K562 (cell line): ENCODE results near the gene MYBPHL. TPM values are rescaled to one million over a fixed set of nuclear protein-coding genes. Genes with fewer than 3 reads are reported as not detected.
A peak's percentile ranks its signal among the peaks of the same experiment; 100 is the strongest.

Experiments
- C11orf30 ChIP-seq: fragments of 450-650 bp; IDR thresholded peaks from 2 replicates; pipeline ENCODE4 v1.6.1; 2016; ENCODE audit warnings: low read depth, mild to moderate bottlenecking
- FOXO4 ChIP-seq: fragments of 450-650 bp; formaldehyde crosslinking; IDR thresholded peaks from 2 replicates; pipeline ENCODE4 v1.4.0; 2020; ENCODE audit warnings: mild to moderate bottlenecking, moderate library complexity
- FOXP1 ChIP-seq: sonication (generic); formaldehyde crosslinking; IDR thresholded peaks from 2 replicates; pipeline ENCODE4 v1.8.0; 2022; ENCODE audit warnings: mild to moderate bottlenecking, missing genetic modification reagents
- HDAC8 ChIP-seq: fragments of 450-650 bp; IDR thresholded peaks from 2 replicates; pipeline ENCODE4 v1.6.1; 2016; ENCODE audit warnings: mild to moderate bottlenecking, missing genetic modification characterization, moderate library complexity, missing compliant biosample characterization
- HNRNPL ChIP-seq: fragments of 200-400 bp; formaldehyde crosslinking; IDR thresholded peaks from 2 replicates; pipeline ENCODE4 v1.6.1; 2017; ENCODE audit warnings: low read depth, mild to moderate bottlenecking, low read length
- JUN ChIP-seq, 2 experiments: sonication (generic) in 1 of 2; formaldehyde crosslinking in 1 of 2; IDR thresholded peaks; 2 replicates each; pipeline versions ENCODE4 v1.6.1 to v1.8.0; 2012 to 2022; ENCODE audit warnings: borderline replicate concordance in 2 of 2, mild to moderate bottlenecking in 2 of 2, improper control_type of control experiment in 1 of 2, low read depth in 1 of 2, low read length in 1 of 2, missing genetic modification reagents in 1 of 2
- JUNB ChIP-seq: fragments of 450-650 bp; formaldehyde crosslinking; conservative IDR thresholded peaks from 2 replicates; pipeline ENCODE4 v1.4.0; 2020; ENCODE audit warnings: mild to moderate bottlenecking
- KLF16 ChIP-seq: IDR thresholded peaks from 2 replicates; pipeline ENCODE4 v1.6.1; 2016; ENCODE audit warnings: antibody characterized with exemption
- L3MBTL2 ChIP-seq: fragments of 450-650 bp; IDR thresholded peaks from 2 replicates; pipeline ENCODE4 v1.6.1; 2016; ENCODE audit warnings: mild to moderate bottlenecking, moderate library complexity
- MAX ChIP-seq: sonication (generic); formaldehyde crosslinking; IDR thresholded peaks from 2 replicates; pipeline ENCODE4 v1.9.0; 2022; ENCODE audit warnings: mild to moderate bottlenecking, missing genetic modification reagents
- NR3C1 ChIP-seq: sonication (generic); formaldehyde crosslinking; IDR thresholded peaks from 2 replicates; pipeline ENCODE4 v1.8.1; 2022; ENCODE audit warnings: missing genetic modification reagents
- RBBP5 ChIP-seq: fragments of 200-600 bp; sonication (generic); IDR thresholded peaks from 2 replicates; pipeline ENCODE4 v1.6.1; 2012; ENCODE audit warnings: borderline replicate concordance, mild to moderate bottlenecking, low read length, control low read depth, inconsistent platforms; ENCODE audit not compliant: insufficient read depth, poor library complexity, severe bottlenecking
- TEAD4 ChIP-seq, 2 experiments: sonication (generic) in 1 of 2; formaldehyde crosslinking in 1 of 2; IDR thresholded peaks; 2 replicates each; pipeline versions ENCODE4 v1.6.1 to v1.8.0; 2012 to 2022; ENCODE audit warnings: borderline replicate concordance in 1 of 2, inconsistent platforms in 1 of 2, low read length in 1 of 2, mild to moderate bottlenecking in 1 of 2, missing genetic modification reagents in 1 of 2
- TFAM ChIP-seq: fragments of 250-450 bp; sonication (Bioruptor Pico); conservative IDR thresholded peaks from 2 replicates; pipeline ENCODE4 v1.5.0; 2021; ENCODE audit warnings: mild to moderate bottlenecking, moderate library complexity
- THAP12 ChIP-seq: fragments of 250-450 bp; sonication (Bioruptor Pico); IDR thresholded peaks from 2 replicates; pipeline ENCODE4 v1.9.0; 2021; ENCODE audit warnings: mild to moderate bottlenecking, inconsistent platforms
- ZBTB1 ChIP-seq: sonication (generic); formaldehyde crosslinking; IDR thresholded peaks from 2 replicates; pipeline ENCODE4 v1.8.1; 2023; ENCODE audit warnings: missing genetic modification reagents, low read depth, mild to moderate bottlenecking, borderline replicate concordance
- ZBTB7A ChIP-seq: IDR thresholded peaks from 2 replicates; pipeline ENCODE4 v1.6.1; 2011; ENCODE audit warnings: low read depth, mild to moderate bottlenecking, low read length, moderate library complexity, borderline replicate concordance; ENCODE audit not compliant: control insufficient read depth
- ZHX1 ChIP-seq: fragments of 150-350 bp; conservative IDR thresholded peaks from 2 replicates; pipeline ENCODE4 v1.6.1; 2014; ENCODE audit warnings: low read length
- ZKSCAN3 ChIP-seq: fragments of 250-450 bp; sonication (Bioruptor Pico); IDR thresholded peaks from 2 replicates; pipeline ENCODE4 v1.4.0; 2020
- ZNF586 ChIP-seq: fragments of 450-650 bp; formaldehyde crosslinking; conservative IDR thresholded peaks from 2 replicates; pipeline ENCODE4 v1.4.0; 2020; ENCODE audit warnings: mild to moderate bottlenecking, moderate library complexity
- polyA plus RNA-seq, 8 experiments: library from polyadenylated mRNA; depleted of rRNA in 4 of 8; stranded (reverse) in 5 of 8; unstranded in 3 of 8; fragments of >200 nt; fragmentation: Nextera tagmentation in 2 of 8; fragmentation: Illumina TruSeq in 1 of 8; extraction: Ambion mirVana in 2 of 8; extraction: Trizol in 1 of 8; gene quantifications; 2 replicates each; pipeline versions ENCODE4 v1.2.1 to v1.2.3, GENCODE V29; 2011 to 2014; ENCODE audit warnings: inconsistent platforms in 1 of 8, missing spikeins in 1 of 8
- total RNA-seq, 7 experiments: library from RNA; depleted of rRNA in 6 of 7; stranded (reverse); fragments of >200 nt in 6 of 7; fragmentation: Illumina TruSeq in 2 of 7; extraction: Trizol in 2 of 7; gene quantifications; 2 replicates each; pipeline versions ENCODE4 v1.2.1 to v1.2.3, GENCODE V29; 2011 to 2021; ENCODE audit warnings: low replicate concordance in 1 of 7

MYBPHL gene
- total and polyA plus RNA-seq, 9 of the 15 experiments (the other 6 are each of a cell fraction or from before 2014, with no cell fraction given): 0.20 to 1.9 (median 0.33) TPM

- no peak for TF ChIP-seq FOXO4 (CRISPR knock-in tag)
- TF ChIP-seq C11orf30: no peak
- TF ChIP-seq TFAM (CRISPR knock-in tag): no peak
- TF ChIP-seq RBBP5: peak; percentile 35
- peak; percentile 55; the same call in 1 of the 2 replicates for TF ChIP-seq ZBTB7A
- peak; percentile 68; the same call in 1 of the 2 replicates for TF ChIP-seq NR3C1 (CRISPR knock-in tag)
- no peak for TF ChIP-seq ZHX1
- TF ChIP-seq ZKSCAN3: no peak
- no peak for TF ChIP-seq ZBTB1 (CRISPR knock-in tag)
- no peak for TF ChIP-seq KLF16
- TF ChIP-seq FOXP1 (CRISPR knock-in tag): no peak
- TF ChIP-seq HDAC8 (tag): no peak
- TF ChIP-seq TEAD4 (IDR thresholded peaks at IDR 0.05; ENCODE audit: low read length): no peak
- TF ChIP-seq TEAD4 (CRISPR knock-in tag; IDR thresholded peaks at IDR 0.05; ENCODE audit: borderline replicate concordance): no peak
- no peak for TF ChIP-seq JUNB
- no peak for TF ChIP-seq MAX (CRISPR knock-in tag)
- peak; percentile 47 for TF ChIP-seq L3MBTL2
- TF ChIP-seq HNRNPL: no peak
- TF ChIP-seq ZNF586: no peak
- TF ChIP-seq THAP12 (CRISPR knock-in tag): peak; percentile 33; the same call in 1 of the 2 replicates
- no peak for TF ChIP-seq JUN (IDR thresholded peaks at IDR 0.05; ENCODE audit: borderline replicate concordance, low read depth, low read length)
- TF ChIP-seq JUN (CRISPR knock-in tag; IDR thresholded peaks at IDR 0.05; ENCODE audit: borderline replicate concordance): no peak
Observed at GRCh38 chr1:109249654-109250401, 57.0 kb downstream of the MYBPHL start (continued).
